Glomerular visceral epithelial cell (primary cell): ENCODE measurements around the gene EPHA3.
"Not testable (repeated sequence)": the region's sequence is repeated elsewhere in the genome, so short reads cannot be mapped to it uniquely, and the experiment has no call there.

Source experiments
- DNase-seq: peaks from one replicate; pipeline ENCODE4 v3.0.0-alpha.2; 2016; ENCODE audit errors: extremely low spot score

Gene EPHA3

DNA sequence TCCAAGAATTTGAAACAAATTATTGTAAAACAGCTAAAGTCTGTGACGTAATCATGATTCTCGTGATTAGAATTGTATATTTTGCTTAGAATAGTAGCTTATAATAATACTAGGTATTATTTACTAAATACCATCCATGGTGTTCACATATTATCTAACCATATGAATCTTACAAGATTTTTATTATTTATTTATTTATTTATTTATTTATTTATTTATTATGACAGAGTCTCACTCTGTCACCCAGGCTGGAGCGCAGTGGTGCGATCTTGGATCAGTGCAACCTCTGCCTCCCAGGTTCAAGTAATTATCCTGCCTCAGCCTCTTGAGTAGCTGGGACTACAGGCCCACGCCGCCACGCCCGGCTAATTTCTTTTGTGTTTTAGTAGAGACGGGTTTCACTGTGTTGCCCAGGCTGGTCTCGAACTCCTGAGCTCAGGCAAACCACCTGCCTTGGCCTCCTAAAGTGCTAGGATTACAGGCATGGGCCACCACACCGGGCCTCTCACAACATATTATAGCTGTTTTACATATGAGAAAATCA lies 173.5 kb downstream of the EPHA3 start:
- no peak for DNase-seq

DNA sequence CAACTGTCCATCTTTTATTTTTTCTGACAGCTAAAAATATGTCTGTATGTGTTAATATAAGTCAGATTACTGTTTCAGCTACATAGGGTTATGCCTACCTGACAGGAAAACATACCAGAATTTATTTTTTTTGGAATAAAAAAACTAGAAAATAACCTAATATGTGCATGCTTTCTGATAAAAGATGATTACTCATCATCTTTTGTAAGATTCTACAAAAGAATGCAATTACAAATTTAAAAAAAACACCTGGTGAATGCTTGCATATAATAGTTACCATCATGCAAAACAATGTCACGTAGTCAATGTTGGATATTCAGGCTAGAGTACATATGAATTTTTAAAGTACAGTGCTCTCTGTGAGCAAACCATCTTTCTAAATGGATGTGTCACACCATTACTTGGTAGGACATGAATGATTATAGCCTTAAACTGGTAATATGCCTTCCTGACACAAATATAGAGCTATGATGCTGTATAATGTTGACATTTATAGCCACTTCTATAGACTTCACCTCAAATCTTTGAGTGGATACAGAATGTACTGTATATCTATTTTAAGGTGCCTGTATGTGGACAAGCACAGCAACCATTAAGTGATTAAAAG lies 180.6 kb downstream of the EPHA3 start:
- no peak for DNase-seq

DNA sequence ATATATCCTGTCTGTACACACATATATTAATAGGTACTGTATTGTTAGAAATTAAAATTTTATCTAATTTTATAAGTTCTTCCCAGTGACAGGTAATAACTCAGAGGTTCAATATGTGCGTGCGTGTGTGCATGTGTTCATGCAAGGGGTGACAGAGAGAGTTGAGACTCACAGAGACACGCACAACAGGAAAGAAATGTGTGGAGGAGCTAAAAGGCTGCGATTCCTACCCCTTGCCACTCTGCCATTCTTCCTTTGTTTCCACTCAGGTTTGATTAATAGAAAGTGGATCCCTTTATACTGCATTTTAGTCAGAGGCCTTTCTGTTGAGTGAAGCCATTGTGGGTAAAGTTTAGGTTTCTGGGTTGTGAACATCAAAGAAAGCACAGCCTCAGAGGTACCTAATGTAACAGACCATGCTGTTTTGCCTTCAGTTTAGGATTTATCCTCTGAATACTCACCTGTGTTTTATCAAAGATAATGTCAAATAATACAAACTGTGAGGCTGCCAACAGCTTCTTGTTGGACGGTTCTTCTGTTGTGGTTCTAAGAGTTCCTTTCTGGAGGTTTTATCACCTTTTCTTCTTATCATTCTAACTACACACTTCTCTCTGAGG lies 182.3 kb downstream of the EPHA3 start:
- no peak for DNase-seq

DNA sequence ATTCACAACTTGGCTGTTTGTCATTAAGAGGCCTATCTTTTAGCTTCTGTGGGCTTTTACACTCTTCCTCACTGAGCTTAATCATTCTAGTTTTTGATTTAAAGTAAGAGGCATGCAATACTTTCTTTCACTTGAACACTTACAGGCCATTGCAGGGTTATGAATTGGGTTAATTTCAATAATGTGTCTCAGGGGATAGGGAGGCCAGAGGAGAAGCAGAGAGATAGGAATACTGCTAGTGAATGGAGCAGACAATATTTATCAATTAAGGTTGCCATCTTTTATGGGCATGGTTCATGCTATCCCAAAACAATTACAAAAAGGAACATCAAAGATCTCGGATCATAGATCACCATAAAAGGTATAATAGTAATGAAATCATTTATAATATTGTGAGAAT lies 189.8 kb downstream of the EPHA3 start:
- no peak for DNase-seq

DNA sequence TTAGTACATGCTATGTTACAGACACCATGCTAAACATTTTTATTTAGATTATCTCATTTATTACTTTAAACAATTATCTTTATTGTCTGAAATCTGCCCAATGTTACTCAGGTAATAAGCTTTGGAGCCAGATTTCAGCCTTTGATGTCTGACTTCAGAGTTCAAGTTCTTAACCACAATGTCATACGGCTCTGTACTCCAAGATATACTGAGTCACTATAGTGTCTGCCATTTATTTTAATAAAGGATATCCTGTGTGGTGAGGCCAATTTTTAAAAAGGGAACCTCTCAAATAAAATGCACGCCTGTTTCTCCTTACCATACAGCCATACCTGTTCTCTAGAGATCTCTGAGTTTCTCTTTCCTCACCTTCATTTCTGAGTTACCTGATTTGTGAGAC lies 193.1 kb downstream of the EPHA3 start:
- DNase-seq, result no peak

DNA sequence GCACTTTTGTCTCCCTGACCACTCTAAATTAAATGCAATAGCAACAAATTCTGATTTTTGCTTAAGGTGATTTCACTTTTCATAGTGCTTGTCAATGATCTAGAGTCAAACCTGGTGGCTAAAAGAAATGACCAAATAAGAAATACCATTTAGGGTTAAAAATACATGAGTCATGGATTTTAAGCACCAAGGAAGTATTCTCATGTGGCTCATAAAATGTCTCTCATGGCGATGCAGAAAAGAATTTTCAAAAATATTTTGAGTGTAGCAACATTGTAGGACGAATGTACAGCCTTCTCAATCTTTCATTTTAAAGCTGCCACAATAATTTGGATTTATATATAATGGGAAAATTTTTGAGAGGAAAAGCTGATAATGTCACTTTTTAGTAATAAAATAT lies 193.6 kb downstream of the EPHA3 start:
- DNase-seq, result no peak

DNA sequence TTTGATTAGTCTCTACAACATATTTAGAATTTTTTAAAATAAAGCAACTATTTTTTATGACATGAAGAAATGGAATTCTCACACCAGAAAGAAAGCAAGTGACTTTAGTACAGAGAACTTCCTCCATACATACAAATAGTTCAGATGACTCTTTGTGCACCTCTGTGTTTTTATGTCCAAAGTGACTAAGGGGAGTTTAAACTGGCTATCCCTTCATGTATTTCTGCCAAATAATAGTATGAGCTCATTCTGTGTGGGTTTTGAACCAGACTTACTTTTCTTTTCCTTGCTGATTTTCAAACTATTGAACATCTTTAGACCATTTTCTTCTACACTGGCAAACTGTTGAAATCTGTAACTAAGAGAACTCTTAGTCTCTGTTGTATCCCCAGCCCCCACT lies 196.3 kb downstream of the EPHA3 start:
- no peak for DNase-seq

DNA sequence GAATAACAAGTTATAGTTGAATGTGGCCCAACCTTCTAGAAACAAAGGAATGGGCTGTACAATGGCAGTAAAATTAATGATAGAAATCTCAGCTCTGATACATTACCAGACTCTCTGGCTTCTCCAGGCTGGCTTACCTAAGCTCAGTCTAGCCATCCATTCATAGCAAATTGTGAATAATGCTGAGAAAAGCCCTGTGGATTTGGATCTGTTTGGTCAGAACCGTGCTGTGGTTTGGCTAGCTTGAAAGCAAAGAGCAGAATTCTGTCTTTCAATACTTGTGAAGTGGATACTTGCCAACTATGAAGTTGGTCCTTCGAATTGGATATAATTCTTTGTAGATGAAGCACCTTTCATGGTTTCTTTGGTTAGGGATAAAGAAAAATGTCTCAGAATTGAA lies 199.1 kb downstream of the EPHA3 start:
- no peak for DNase-seq

DNA sequence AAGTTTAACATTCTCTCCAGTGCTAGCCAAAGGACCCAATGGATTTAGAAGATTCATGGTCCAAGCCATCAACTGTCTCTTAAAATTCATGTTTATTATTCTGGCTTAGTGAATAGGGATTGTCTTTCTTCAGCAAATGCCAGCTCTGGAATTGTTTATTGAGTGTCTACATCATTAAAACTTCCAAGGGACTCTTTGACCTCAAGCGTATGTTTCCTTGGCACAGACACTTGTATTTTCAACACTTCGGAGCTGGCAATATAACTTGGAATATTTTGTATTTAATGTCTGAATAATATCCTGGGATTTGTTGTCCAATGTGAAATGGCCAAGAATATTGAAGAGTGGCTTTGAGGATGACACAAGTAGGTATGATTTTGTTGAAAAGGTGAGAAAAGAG lies 204.2 kb downstream of the EPHA3 start:
- no peak for DNase-seq

DNA sequence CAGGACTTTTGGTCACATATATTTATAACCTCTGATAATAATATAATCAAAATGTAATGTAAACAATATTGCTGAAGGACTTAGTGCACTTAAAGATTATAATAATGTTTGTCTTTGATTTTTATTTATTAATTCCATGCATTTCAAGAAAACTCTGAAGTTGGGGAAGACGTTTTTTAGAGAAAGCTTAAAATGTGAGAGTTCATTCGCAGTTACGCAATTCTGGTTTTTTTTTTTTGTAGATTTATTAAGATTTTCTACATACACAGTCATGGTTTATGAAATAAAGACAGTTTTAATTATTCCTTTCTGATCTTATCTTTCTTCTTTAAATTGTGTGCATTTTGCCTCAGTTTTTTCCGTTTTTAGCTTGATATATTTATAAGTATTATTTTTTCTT lies 204.7 kb downstream of the EPHA3 start:
- DNase-seq, result no peak

DNA sequence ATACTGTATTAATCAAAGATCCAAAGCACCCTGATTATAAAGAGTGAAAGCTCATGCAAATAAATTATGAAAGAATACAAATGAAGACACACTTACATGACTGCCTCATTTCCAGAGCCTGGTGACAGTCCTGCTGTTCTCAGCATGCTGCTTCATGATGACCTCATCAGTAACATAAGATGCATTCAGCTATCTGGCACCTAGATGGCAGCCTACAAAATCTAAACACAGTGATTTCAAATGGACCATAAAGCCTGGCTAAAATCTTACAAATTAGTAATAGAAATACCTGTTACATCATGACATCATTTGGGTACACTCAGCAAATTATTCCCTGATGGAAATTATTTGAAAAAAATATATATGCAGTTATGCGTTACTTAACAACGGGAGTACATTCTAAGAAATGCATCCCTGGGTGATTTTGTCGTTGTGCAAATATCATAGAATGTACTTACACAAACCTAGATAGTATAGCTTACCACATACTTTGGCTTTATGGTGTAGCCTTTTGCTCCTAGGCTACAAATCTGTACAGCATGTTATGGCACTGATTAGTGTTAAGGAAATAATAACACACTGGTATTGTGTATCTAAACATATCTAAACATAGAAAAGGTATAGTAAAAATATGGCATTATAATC lies 207.2 kb downstream of the EPHA3 start:
- DNase-seq, result peak; percentile 1

DNA sequence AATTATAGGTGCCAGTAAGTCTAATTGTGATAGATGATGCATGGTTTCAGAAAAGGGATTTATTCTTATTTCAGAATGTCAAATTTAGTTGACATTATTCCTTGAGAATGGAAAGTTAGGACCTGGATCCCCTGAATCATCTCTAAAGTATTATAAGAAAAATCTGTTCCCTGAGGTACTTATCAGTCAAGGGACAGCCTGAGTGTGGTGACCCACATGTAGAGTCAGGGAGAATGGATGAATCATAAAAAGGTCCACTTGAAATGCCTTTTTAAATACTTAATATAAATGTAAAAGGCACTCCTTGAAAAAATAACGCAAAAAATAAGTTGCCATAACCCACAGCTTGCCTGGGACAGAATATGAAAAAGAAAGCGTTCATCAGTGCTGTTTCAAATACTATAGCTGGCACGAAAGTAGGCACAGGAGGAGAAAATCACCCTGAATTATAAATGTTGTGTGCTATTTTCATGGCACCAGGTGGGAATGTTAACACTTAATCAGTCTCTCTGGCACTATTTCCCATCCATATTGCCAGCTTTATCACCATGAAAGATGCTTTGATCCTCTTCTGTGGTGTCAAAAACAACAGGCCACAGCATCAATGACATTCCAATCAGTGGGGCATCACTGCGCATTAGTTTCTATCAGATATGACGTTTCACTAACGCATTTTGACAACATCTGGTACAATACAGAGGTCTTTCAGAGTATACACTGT lies 208.5 kb downstream of the EPHA3 start:
- DNase-seq, result no peak

DNA sequence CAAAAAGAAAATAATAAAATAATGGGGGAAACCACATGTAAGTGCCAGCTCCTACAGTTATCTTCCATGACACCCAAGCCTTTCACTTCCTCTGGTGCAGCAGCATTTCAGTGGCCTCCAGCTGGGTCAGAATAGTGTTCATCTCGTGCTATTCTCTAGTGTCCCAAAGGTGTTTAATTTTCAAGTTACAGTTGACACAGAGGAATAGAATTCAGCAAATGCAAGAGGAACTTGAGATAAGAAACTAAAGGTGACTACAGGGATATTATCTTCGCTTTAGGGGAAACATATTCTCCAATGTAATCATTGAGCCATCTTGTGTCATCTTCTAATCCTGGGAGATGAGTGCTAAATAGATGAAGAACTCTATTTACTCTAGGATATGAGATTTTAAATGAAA lies 212.8 kb downstream of the EPHA3 start:
- no peak for DNase-seq

DNA sequence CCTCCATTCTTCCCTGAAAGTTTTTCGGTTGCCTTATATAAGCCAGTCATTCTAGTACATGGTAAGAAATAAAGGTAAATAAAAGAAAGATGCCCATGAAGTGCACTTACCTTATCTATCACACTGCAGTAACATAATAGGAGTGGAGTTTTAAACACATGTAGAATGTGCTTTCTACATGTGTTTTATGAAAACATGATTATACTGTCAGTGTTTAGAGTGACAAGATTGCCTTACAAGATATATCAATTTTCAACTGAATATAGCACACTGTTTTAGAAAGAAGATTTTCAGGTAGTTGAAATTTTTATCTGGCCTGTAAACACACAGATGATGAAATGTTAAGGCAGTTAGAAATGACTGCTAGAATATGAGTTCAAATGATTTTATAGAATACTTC lies 219.6 kb downstream of the EPHA3 start:
- DNase-seq, result no peak

DNA sequence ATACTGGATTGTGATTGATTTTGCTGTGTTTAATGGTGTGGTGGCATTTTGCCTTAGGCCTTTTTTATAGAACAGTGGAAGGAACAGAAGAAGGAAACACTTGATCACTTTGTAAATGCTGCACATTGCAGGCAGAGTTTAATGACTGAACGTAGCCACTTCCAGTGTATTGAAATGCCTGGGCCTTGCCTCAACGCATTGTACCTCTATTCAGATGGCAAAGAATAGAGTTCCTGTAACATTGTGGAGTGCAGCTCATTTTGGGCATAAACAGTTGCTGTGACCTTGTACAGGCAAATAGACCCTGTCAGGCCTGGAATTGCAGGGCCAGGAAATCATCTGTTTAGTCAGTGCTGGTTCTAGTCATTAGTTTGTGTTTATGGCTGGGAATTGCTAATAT lies 225.0 kb downstream of the EPHA3 start:
- DNase-seq, result no peak

DNA sequence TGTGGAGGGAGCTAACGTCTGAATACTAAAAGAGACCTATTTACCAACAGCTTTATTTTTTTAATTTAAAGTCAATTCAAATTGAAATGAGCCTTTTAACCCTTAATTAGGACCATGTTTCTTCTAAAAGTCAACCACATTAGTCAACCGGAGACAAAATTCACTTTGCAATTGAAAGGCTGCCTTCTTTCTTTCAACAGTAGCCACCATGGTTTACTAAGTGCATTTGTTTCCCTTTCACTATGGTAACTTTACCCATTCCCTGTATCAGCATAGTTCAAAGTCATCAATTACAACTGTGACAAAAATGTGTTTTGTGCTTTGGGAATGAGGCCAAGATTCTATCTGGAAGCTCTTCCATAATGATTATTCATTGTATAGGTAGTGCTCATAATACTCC lies 225.4 kb downstream of the EPHA3 start:
- DNase-seq, result no peak

DNA sequence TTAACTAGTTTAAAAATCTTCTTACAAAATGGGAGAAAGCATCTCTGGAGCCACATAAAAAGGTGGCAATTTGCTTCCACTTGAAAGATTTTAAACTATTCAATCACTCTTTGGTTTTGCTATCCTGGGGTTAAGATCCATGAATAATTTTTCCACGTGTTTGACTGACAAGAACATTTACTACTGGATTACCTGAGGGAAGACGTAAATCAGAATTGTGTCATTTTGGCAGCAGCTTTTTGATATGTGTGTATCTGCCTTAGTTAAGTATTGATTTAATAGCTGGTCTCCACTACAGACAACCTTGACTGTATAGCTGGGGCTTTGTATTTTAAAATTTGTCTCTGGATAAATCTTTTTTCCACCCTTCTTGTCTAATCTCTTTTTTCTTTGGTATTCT lies 228.3 kb downstream of the EPHA3 start:
- DNase-seq, result no peak

DNA sequence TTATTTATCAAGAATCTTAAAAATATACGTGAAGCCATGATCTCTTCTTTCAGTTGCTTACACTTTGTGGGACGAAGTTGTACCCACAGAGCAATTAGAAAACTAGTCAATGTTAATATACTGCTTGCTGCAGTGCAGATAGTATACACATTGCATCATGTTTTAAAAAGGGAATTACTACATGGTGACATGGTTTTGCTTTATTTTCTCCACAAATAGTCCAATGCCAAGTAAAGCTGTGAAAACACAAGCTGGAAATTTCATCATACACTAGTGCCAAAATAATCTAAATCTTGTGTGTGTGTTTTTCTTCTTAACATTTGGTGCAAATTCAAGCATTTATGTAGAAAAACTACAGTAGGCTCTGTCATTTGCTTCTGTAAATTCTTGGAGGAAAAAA lies 233.0 kb downstream of the EPHA3 start:
- DNase-seq, result no peak

DNA sequence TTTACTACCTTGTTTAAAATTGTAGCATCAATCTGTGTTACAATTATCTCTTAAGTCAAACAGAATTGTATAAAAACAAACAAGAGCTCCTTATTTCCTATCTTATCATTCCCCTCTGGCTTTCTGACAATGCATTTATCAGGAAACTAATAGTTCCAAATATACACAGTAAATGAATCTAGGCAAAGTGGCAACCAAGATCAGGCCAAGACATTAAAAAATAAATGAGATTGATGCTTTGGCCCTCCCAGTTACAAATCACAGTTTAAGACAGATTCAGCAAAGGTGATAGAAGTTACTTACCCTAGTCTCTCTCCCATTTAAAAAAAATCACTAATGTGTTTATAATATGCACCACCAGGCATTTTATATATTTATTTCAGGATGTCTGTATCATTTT lies 236.7 kb downstream of the EPHA3 start:
- DNase-seq, result no peak

DNA sequence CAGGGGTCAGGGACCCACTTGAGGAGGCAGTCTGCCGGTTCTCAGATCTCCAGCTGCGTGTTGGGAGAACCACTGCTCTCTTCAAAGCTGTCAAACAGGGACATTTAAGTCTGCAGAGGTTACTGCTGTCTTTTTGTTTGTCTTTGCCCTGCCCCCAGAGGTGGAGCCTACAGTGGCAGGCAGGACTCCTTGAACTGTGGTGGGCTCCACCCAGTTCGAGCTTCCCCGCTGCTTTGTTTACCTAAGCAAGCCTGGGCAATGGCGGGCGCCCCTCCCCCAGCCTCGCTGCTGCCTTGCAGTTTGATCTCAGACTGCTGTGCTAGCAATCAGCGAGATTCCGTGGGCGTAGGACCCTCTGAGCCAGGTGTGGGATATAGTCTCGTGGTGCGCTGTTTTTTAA lies 243.5 kb downstream of the EPHA3 start:
- not testable (repeated sequence) for DNase-seq

DNA sequence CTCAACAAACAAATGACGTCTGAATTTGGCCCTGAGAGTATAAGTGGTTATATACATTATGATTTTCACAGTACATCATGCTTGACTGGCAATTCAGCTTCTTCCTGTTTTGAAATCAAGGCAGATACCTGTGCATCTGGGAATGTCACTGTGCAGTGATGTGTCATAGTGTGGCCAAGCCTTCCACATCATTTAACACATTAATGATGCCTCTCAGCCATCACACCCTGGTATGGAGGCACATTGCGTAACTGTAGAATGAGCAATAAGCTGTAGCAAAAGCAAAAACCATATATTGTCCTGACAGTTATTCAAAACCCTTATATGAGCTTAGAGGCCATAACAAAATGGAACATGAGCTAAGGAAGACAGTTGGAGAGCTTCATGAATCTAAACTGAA lies 246.0 kb downstream of the EPHA3 start:
- DNase-seq, result no peak

DNA sequence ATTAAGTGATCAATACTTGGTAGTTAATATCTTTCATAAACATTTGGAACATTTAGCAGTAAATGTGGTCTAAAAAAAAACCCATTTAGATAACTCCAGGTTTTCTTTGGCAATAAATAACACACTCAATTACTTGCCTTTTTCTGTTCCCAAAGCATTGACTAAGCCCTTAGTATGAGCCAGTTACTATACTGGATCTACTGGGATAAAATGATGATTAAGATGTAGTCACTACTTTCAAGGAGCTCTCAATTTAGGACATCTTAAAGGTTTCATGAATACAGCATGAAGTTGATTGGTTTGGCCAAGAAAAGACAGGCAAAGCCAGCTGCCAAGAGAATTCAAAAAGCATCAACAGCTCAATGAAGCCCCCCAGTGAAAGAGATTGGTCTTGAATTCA lies 250.9 kb downstream of the EPHA3 start:
- no peak for DNase-seq

DNA sequence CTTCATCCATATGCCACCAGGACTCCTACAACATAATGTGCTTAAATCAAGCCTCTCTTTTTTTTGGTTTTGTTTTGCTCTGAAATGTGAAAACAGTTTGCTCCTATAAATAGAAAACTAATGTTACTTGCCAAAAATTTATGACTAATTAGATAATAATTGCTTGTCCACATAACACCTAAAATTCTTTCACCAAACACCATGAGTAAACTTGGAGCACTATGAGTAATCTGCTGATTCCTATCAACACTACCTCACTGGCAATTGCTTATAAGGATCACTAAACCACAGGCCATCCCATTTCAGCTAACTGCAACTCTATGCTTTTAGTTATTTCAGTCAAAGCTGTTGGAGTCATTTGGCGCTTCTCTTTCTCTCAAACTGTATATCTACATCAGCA lies 252.7 kb downstream of the EPHA3 start:
- DNase-seq, result no peak
